HCT116 (cell line): ENCODE data around the gene PAX8. TPM values are rescaled to one million over a fixed set of nuclear protein-coding genes. Genes with fewer than 3 reads are reported as not detected.
"Not testable (repeated sequence)": the region's sequence is repeated elsewhere in the genome, so short reads cannot be mapped to it uniquely, and the experiment has no call there.

Experiments used
- ATAC-seq: fragments of 200-7000 bp; cut with Tn5 transposase; 2 replicates; pipeline ENCODE4 v1.9.1; 2020; ENCODE audit warnings: mild to moderate bottlenecking, moderate library complexity
- BruUV-seq: library from RNA; stranded (reverse); fragments of 400-500 nt; replicated peaks from 2 replicates; lab custom pipeline; 2021; lab: Mats Ljungman, UMichigan
- CTCF ChIA-PET: fragments of 300-600 bp; sonication (Branson Sonifier 250); formaldehyde crosslinking; loops from one replicate; lab custom pipeline; 2021; ENCODE audit warnings: antibody characterized with exemption; lab: Charles Lee
- POLR2A ChIA-PET: fragments of 300-600, 350-600 bp; sonication (Branson Sonifier 250); formaldehyde crosslinking; loops from one replicate; lab custom pipeline; 2021; ENCODE audit warnings: antibody characterized with exemption; lab: Charles Lee
- RAD21 ChIA-PET, 2 experiments: fragments of 300-600 bp; sonication (Branson Sonifier 250); formaldehyde crosslinking; loops; one replicate each; lab custom pipeline; 2023; ENCODE audit warnings: low total read pairs in 2 of 2; ENCODE audit not compliant: uncharacterized antibody in 2 of 2, unreplicated experiment in 2 of 2, low non-redundant PET in 1 of 2; lab: Charles Lee
- DNase-seq: peaks from one replicate; pipeline ENCODE4 v3.0.0-alpha.2; 2010; ENCODE audit warnings: low read depth, low spot score
- H2AFZ ChIP-seq: fragments of 200-600 bp; shearing (Covaris generic), sonication (generic); 2 replicates; pipeline ENCODE4 v1.6.1; 2017; ENCODE audit warnings: low read depth, mixed run types, mixed read lengths, antibody characterized with exemption, low read length; ENCODE audit not compliant: poor library complexity, severe bottlenecking
- H3K27ac ChIP-seq: 2 replicates; pipeline ENCODE4 v1.5.1; 2012; ENCODE audit warnings: low read depth, low read length
- H3K27me3 ChIP-seq: fragments of 200-600 bp; sonication (generic); 2 replicates; pipeline ENCODE4 v1.6.1; 2016; ENCODE audit warnings: mixed run types, low read length, mixed read lengths; ENCODE audit not compliant: insufficient read depth
- H3K36me3 ChIP-seq, 2 experiments: fragments of 200-500 bp in 1 of 2; fragments of 200-600 bp in 1 of 2; sonication (Bioruptor generic) in 1 of 2; sonication (generic) in 1 of 2; 2 replicates each; pipeline versions ENCODE4 v1.5.1 to v1.6.1; 2014 to 2016; ENCODE audit warnings: low read length in 2 of 2, inconsistent platforms in 1 of 2, mixed read lengths in 1 of 2, mixed run types in 1 of 2; ENCODE audit not compliant: insufficient read depth in 2 of 2, control insufficient read depth in 1 of 2
- H3K4me1 ChIP-seq, 2 experiments: fragments of 200-600 bp in 1 of 2; sonication (generic) in 1 of 2; 2 replicates each; pipeline versions ENCODE4 v1.5.1 to v1.6.1; 2012 to 2017; ENCODE audit warnings: low read length in 2 of 2, inconsistent platforms in 1 of 2, mild to moderate bottlenecking in 1 of 2, mixed read lengths in 1 of 2, mixed run types in 1 of 2, moderate library complexity in 1 of 2; ENCODE audit not compliant: insufficient read depth in 2 of 2, control insufficient read depth in 1 of 2
- H3K4me2 ChIP-seq: fragments of 200-600 bp; sonication (generic); 2 replicates; pipeline ENCODE4 v1.6.1; 2017; ENCODE audit warnings: mixed run types, low read length, mixed read lengths
- H3K4me3 ChIP-seq, 2 experiments: fragments of 200-600 bp in 1 of 2; sonication (generic) in 1 of 2; replicated peaks in 1 of 2; 2 replicates each; pipeline ENCODE4 v1.5.1; 2011 to 2016; ENCODE audit warnings: low read length in 2 of 2, control low read depth in 1 of 2, low read depth in 1 of 2, mild to moderate bottlenecking in 1 of 2, mixed read lengths in 1 of 2, mixed run types in 1 of 2
- H3K79me2 ChIP-seq: fragments of 200-600 bp; sonication (generic); 2 replicates; pipeline ENCODE4 v1.6.1; 2017; ENCODE audit warnings: mild to moderate bottlenecking, mixed run types, low read length, moderate library complexity, mixed read lengths; ENCODE audit not compliant: insufficient read depth
- H3K9ac ChIP-seq: fragments of 200-600 bp; sonication (generic); 2 replicates; pipeline ENCODE4 v1.6.1; 2016; ENCODE audit warnings: low read length, mixed read lengths
- H3K9me2 ChIP-seq: fragments of 200-600 bp; sonication (generic), shearing (Covaris generic); 2 replicates; pipeline ENCODE4 v1.6.1; 2017; ENCODE audit warnings: mixed run types, mild to moderate bottlenecking, moderate library complexity; ENCODE audit not compliant: insufficient read depth
- H3K9me3 ChIP-seq, 2 experiments: fragments of 200-500 bp in 1 of 2; fragments of 200-600 bp in 1 of 2; sonication (Bioruptor generic) in 1 of 2; sonication (generic) in 1 of 2; 2 replicates each; pipeline ENCODE4 v1.6.1; 2014 to 2017; ENCODE audit warnings: low read length in 2 of 2, mixed read lengths in 2 of 2, inconsistent platforms in 1 of 2, low read depth in 1 of 2, mild to moderate bottlenecking in 1 of 2, mixed run types in 1 of 2, moderate library complexity in 1 of 2; ENCODE audit not compliant: control insufficient read depth in 1 of 2, insufficient read depth in 1 of 2
- H4K20me1 ChIP-seq: fragments of 200-600 bp; sonication (generic), shearing (Covaris generic); 2 replicates; pipeline ENCODE4 v1.6.1; 2017; ENCODE audit warnings: mixed run types, mild to moderate bottlenecking, moderate library complexity; ENCODE audit not compliant: insufficient read depth
- JUND ChIP-seq: IDR thresholded peaks from 2 replicates; pipeline ENCODE4 v1.6.1; 2012
- SIN3A ChIP-seq: IDR thresholded peaks from 2 replicates; pipeline ENCODE4 v1.6.1; 2012; ENCODE audit warnings: low read depth
- SP1 ChIP-seq: IDR thresholded peaks from 2 replicates; pipeline ENCODE4 v1.6.1; 2012; ENCODE audit warnings: low read depth
- ZBTB33 ChIP-seq: IDR thresholded peaks from 2 replicates; pipeline ENCODE4 v1.6.1; 2011; ENCODE audit warnings: mild to moderate bottlenecking, low read length, moderate library complexity; ENCODE audit not compliant: insufficient replicate concordance; ENCODE audit errors: extremely low read depth
- intact Hi-C: fragments of 100-400 bp; cut with micrococcal nuclease; formaldehyde crosslinking; loops from 2 replicates; pipeline ENCODE4 v1.10.0; 2022
- total RNA-seq: library from RNA; stranded (reverse); gene quantifications from one replicate; pipeline ENCODE4 v1.2.1, GENCODE V29; 2021; ENCODE audit not compliant: unreplicated experiment

Gene PAX8
- total RNA-seq, 1 experiment from 2014 or later = 4.4 TPM

GRCh38 chr2:113285816-113286215, 7.1 kb upstream of the PAX8 start:
- no peak for DNase-seq
- intact Hi-C loops = no loop called here
- Histone ChIP-seq H3K9me2 (no peaks in the 10 kb centered on the region), H3K4me1 (peaks cover 72 to 73% of the 10 kb centered on the region in 2 experiments), H3K27ac (peak overlapping the region; percentile 99; the same call in 1 of the 2 replicates), H3K9ac (no peak overlapping the region), H3K27me3 (no peaks in the 10 kb centered on the region), H3K4me2 (no peak overlapping the region), H3K4me3 (no peak overlapping the region), H3K9me3 (no peaks in the 10 kb centered on the region), H3K36me3 (no peaks in the 10 kb centered on the region), H3K79me2 (no peaks in the 10 kb centered on the region), H2AFZ (no peak overlapping the region), H4K20me1 (no peaks in the 10 kb centered on the region)
- ATAC-seq = no peak
- RAD21 ChIA-PET = no interaction called here
- POLR2A ChIA-PET = no interaction called here
- no TSS peak for BruUV-seq
- TF ChIP-seq SIN3A (no peak), ZBTB33 (no peak)
- CTCF ChIA-PET = no interaction called here

- peak overlapping the region; percentile 70 for H3K4me2 ChIP-seq
- H3K36me3 ChIP-seq, H3K9me3 ChIP-seq, H3K79me2 ChIP-seq, ATAC-seq, intact Hi-C loops, H3K4me3 ChIP-seq, RAD21 ChIA-PET, BruUV-seq, DNase-seq, H3K9me2 ChIP-seq, POLR2A ChIA-PET, H4K20me1 ChIP-seq, H2AFZ ChIP-seq, H3K27me3 ChIP-seq, CTCF ChIA-PET: not testable (repeated sequence)
- peak overlapping the region; percentile 99 for H3K27ac ChIP-seq
- H3K9ac ChIP-seq = peak overlapping the region; percentile 61; the same call in 1 of the 2 replicates
- TF ChIP-seq JUND (0 out of 2 replicates have a peak, but pooled peaks have one; percentile 33), SP1 (0 out of 2 replicates have a peak, but pooled peaks have one; percentile 26)
- peaks cover 71 to 73% of the 10 kb centered on the region in 2 experiments for H3K4me1 ChIP-seq
Measured at GRCh38 chr2:113284999-113285398, 6.3 kb upstream of the PAX8 start.
